GF-D8 (cell line): ENCODE measurements around the gene TPSB2.

Source experiments
- DNase-seq: peaks from one replicate; lab custom pipeline; 2025; lab: John Stamatoyannopoulos, UW

Gene TPSB2

DNA sequence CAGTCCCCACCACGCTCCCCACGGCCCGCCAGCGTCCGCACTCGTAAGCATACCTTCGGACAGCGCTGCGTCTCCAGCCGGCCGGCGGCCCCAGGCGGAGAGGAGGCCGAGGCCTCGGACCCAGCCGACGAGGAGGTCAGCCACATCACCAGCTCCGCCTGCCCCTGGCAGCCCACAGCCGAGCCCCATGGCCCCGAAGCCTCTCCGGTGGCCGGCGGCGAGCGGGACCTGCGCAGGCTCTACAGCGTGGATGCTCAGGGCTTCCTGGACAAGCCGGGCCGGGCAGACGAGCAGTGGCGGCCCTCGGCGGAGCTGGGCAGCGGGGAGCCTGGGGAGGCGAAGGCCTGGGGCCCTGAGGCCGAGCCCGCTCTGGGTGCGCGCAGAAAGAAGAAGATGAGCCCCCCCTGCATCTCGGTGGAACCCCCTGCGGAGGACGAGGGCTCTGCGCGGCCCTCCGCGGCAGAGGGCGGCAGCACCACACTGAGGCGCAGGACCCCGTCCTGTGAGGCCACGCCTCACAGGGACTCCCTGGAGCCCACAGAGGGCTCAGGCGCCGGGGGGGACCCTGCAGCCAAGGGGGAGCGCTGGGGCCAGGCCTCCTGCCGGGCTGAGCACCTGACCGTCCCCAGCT is 9.8 kb downstream of the TPSB2 start:
- DNase-seq, result no peak

GRCh38 chr16:1218930-1219611 is 10.9 kb downstream of the TPSB2 start:
- DNase-seq, result no peak

DNA sequence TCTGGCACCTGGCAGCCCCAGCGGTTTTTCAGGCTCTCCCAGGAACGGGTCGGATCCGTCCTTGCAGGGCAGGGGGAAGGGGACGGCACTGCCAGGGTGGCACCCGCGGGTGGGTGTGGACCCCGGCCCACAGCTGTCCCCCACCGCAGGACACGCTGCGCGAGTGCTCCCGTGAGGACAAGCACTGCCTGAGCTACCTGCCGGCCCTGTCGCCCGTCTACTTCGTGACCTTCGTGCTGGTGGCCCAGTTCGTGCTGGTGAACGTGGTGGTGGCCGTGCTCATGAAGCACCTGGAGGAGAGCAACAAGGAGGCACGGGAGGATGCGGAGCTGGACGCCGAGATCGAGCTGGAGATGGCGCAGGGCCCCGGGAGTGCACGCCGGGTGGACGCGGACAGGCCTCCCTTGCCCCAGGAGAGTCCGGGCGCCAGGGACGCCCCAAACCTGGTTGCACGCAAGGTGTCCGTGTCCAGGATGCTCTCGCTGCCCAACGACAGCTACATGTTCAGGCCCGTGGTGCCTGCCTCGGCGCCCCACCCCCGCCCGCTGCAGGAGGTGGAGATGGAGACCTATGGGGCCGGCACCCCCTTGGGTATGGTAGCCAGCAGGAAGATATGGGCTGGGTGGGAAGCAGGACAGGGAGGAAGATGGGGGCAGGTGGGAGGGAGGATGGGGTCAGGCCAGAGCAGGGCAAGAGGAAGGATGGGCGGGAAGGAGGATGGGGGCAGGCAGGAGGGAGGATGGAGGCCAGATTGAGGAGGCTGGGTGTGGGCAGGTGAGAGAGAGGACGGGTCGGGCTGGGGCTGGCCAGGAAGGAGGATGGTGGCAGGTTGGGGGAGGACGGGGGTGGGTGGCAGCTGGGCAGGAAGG is 11.7 kb downstream of the TPSB2 start:
- no peak for DNase-seq

DNA sequence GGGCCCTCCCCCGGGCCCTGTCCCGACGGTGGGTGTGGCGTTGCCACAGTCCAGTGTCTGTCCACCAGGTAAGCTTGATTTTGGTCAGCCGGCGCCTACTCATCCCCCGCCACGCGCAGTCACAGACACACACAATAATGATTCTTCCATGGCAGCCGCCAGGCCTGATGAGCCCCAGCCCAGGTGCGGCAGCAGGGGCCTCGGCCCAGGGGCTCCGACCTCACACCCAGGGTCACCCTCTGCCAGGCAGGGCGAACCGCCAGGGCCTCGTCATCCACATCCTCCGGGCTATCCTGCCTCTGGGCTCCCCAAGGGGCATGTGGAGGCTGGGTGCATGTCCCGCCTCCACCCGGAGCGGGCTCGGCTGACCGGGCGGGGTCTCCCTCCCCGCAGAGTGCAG is 12.5 kb downstream of the TPSB2 start:
- DNase-seq, result no peak

DNA sequence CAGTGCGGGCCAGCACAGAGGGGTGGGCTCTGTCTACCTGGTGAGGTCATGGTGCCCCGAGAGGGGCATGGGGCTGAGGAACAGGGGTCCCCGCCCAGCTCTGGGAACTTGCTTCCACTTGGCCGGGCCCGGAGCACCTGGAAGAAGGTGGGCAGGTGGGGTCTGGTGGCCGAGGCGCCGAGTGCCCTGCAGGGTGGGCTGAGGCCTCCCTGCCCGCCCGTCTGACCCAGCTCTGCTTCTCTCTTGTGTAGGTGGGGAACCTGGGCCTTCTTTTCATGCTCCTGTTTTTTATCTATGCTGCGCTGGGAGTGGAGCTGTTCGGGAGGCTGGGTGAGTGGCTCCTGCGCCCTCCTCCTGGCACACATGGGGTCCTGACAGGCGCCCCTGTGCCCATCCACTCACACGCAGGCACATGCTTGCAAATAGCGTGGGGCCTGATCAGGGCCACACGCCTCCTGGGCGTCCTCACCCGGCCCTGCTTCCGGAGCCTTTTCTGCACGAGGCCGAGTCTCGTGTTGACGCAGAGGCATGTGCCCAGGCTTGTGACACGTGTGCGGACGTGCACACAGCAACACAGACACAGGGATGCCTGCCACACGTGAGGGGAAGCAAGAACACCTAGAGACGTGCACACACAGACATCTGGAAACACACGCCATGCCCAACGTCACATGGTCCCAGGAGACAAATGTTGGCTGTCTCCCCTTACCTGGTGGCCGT is 13.1 kb downstream of the TPSB2 start:
- DNase-seq, result no peak

- no peak for DNase-seq
Measured at GRCh38 chr16:1216296-1216619, 13.7 kb downstream of the TPSB2 start.

- DNase-seq, result no peak
Measured at GRCh38 chr16:1215574-1216295, 14.2 kb downstream of the TPSB2 start.

DNA sequence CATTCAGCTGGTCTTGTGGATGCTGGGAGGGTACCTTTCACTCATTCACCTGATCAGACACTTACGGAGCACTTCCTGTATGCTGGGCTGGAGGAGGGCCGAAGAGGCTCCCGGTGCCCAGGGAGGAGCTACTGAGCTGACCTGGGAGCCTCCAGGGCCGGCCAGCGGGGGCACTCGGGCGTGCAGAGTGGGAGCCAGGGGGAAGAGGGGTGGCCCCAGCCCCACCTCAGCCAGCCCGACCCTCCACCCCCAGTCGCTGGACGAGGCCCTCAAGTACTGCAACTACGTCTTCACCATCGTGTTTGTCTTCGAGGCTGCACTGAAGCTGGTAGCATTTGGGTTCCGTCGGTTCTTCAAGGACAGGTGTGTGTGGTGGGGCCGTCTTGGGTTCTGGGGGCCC is 15.3 kb downstream of the TPSB2 start:
- DNase-seq, result no peak

DNA sequence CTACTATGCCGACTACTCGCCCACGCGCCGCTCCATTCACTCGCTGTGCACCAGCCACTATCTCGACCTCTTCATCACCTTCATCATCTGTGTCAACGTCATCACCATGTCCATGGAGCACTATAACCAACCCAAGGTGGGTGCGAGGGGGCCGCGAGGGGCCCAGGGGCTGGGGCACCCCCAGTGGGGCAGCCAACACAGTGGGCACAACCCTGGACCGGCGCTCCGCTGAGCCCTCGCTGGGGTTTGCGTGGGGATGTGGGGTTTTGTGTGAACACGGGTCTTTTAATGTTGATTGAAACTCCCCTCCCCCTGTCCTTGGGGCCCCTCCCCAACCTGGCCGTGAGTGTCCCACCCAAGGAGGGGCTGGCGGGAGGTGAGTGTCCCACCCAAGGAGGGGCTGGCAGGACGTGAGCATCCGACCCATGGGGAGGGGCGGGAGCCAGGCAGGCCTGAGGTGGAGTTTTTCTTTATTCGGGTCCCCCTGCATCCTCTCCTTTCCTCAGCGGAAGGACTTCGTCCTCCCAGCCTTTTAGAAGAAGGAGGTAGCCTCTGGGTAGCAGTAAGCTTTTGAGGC is 16.1 kb downstream of the TPSB2 start:
- no peak for DNase-seq

- DNase-seq, result no peak
Measured at GRCh38 chr16:1213231-1213630, 16.8 kb downstream of the TPSB2 start.

GRCh38 chr16:1212616-1213194 is 17.3 kb downstream of the TPSB2 start:
- DNase-seq, result no peak

- no peak for DNase-seq
Measured at GRCh38 chr16:1211451-1212268, 18.3 kb downstream of the TPSB2 start.

DNA sequence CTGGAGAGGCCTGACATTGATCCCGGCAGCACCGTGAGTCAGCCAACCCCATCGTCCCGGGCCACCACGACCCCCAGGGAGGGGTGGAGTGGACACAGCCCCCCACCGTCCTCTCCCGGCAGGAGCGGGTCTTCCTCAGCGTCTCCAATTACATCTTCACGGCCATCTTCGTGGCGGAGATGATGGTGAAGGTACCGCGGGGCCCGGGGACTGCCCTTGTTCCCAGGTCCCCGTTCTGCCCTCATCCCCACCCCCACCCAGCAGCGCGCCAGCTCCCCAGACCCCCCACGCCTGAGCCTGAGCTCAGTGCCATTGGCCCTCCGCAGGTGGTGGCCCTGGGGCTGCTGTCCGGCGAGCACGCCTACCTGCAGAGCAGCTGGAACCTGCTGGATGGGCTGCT is 19.5 kb downstream of the TPSB2 start:
- no peak for DNase-seq

GRCh38 chr16:1209081-1209480 is 20.9 kb downstream of the TPSB2 start:
- no peak for DNase-seq

- DNase-seq, result no peak
Measured at GRCh38 chr16:1208239-1208830, 21.6 kb downstream of the TPSB2 start.

DNA sequence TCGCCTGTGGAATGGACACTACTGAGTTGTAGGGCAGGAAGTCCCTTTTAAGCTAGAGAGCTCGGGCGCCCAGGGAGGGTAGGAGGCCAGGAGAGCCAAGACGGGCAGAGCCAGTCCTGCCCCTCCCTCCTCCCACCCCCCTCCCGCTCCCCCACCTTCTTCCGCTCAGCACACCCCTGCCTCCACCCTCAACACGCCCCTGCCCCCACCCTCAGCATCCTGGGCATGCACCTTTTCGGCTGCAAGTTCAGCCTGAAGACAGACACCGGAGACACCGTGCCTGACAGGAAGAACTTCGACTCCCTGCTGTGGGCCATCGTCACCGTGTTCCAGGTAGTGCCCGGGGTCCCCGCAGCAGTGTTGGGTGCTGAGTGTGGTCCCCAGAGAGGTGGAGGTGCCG is 23.2 kb downstream of the TPSB2 start:
- DNase-seq, result no peak

- DNase-seq, result no peak
Measured at GRCh38 chr16:1206326-1206725, 23.7 kb downstream of the TPSB2 start.

- no peak for DNase-seq
Measured at GRCh38 chr16:1204933-1205332, 25.1 kb downstream of the TPSB2 start.

GRCh38 chr16:1202274-1202673 is 27.7 kb downstream of the TPSB2 start:
- no peak for DNase-seq

DNA sequence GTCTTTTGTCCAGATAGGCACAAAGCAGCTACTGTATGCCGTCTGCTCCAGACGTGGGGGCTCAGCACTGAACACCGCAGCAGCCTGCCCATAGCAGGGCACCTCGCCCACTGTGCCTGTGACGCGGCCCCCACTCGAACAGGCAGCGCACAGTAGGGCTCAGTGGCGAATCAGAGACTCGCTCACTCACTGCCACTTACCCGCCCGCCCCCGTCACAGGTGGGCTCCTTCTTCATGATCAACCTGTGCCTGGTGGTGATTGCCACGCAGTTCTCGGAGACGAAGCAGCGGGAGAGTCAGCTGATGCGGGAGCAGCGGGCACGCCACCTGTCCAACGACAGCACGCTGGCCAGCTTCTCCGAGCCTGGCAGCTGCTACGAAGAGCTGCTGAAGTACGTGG is 28.5 kb downstream of the TPSB2 start:
- no peak for DNase-seq
